IPS-18c (cell line): ENCODE measurements around the gene USE1.

ENCODE experiments used
- H3K4me3 ChIP-seq: 2 replicates; pipeline ENCODE4 v1.7.0; 2013; ENCODE audit warnings: low read depth, mild to moderate bottlenecking, low read length, moderate library complexity; ENCODE audit not compliant: insufficient read depth
- H3K9me3 ChIP-seq: one replicate; pipeline ENCODE4 v1.6.1; 2013; ENCODE audit warnings: mild to moderate bottlenecking, low read length, moderate library complexity; ENCODE audit not compliant: control insufficient read depth, insufficient read depth

The USE1 gene

GRCh38 chr19:17200408-17201079, 14.6 kb upstream of the USE1 start:
- Histone ChIP-seq H3K4me3 (no peak overlapping the region), H3K9me3 (no peaks in the 10 kb centered on the region)

- Histone ChIP-seq H3K4me3 (no peak overlapping the region), H3K9me3 (no peaks in the 10 kb centered on the region)
Measured at GRCh38 chr19:17202249-17202648, 12.9 kb upstream of the USE1 start.

GRCh38 chr19:17202713-17203112, 12.4 kb upstream of the USE1 start:
- H3K4me3 ChIP-seq, result no peak overlapping the region
- H3K9me3 ChIP-seq, result no peaks in the 10 kb centered on the region

- Histone ChIP-seq H3K4me3 (no peak overlapping the region), H3K9me3 (no peaks in the 10 kb centered on the region)
Measured at GRCh38 chr19:17205237-17206140, 9.7 kb upstream of the USE1 start.

GRCh38 chr19:17206736-17207581, 8.2 kb upstream of the USE1 start:
- H3K9me3 ChIP-seq, result no peaks in the 10 kb centered on the region
- no peak overlapping the region for H3K4me3 ChIP-seq

- peak overlapping the region; percentile 32; the same call in 1 of the 2 replicates for H3K4me3 ChIP-seq
- peaks cover 2% of the 10 kb centered on the region for H3K9me3 ChIP-seq
Measured at GRCh38 chr19:17209126-17210036, 5.8 kb upstream of the USE1 start.

- H3K9me3 ChIP-seq, result peaks cover 2% of the 10 kb centered on the region
- no peak overlapping the region for H3K4me3 ChIP-seq
Measured at GRCh38 chr19:17210296-17210695, 4.9 kb upstream of the USE1 start.

GRCh38 chr19:17211547-17212446, 3.4 kb upstream of the USE1 start:
- no peak overlapping the region for H3K4me3 ChIP-seq
- peaks cover 2% of the 10 kb centered on the region for H3K9me3 ChIP-seq

GRCh38 chr19:17213334-17213733, 1.8 kb upstream of the USE1 start:
- H3K4me3 ChIP-seq, result no peak overlapping the region
- peaks cover 2% of the 10 kb centered on the region for H3K9me3 ChIP-seq

- peaks cover 2% of the 10 kb centered on the region for H3K9me3 ChIP-seq
- H3K4me3 ChIP-seq, result peak overlapping the region; percentile 91
Measured at GRCh38 chr19:17214508-17215126, 540 bp upstream of the USE1 start.

- Histone ChIP-seq H3K9me3 (peaks cover 2% of the 10 kb centered on the region), H3K4me3 (no peak overlapping the region; the same call in 1 of the 2 replicates)
Measured at GRCh38 chr19:17216058-17216670, 1.0 kb downstream of the USE1 start.

GRCh38 chr19:17219286-17219685, 4.1 kb downstream of the USE1 start:
- Histone ChIP-seq H3K9me3 (no peaks in the 10 kb centered on the region), H3K4me3 (no peak overlapping the region)

GRCh38 chr19:17220207-17220758, 5.1 kb downstream of the USE1 start:
- Histone ChIP-seq H3K9me3 (no peaks in the 10 kb centered on the region), H3K4me3 (no peak overlapping the region)

- no peak overlapping the region for H3K4me3 ChIP-seq
- H3K9me3 ChIP-seq, result no peaks in the 10 kb centered on the region
Measured at GRCh38 chr19:17225053-17225452, 9.9 kb downstream of the USE1 start.
